ENCODE data around the gene SINHCAF. TPM values are rescaled to one million over a fixed set of nuclear protein-coding genes. Genes with fewer than 3 reads are reported as not detected.

The SINHCAF gene
- total and polyA plus RNA-seq, 4 donors: 2.3 to 10.3 (median 4.9) TPM

DNA sequence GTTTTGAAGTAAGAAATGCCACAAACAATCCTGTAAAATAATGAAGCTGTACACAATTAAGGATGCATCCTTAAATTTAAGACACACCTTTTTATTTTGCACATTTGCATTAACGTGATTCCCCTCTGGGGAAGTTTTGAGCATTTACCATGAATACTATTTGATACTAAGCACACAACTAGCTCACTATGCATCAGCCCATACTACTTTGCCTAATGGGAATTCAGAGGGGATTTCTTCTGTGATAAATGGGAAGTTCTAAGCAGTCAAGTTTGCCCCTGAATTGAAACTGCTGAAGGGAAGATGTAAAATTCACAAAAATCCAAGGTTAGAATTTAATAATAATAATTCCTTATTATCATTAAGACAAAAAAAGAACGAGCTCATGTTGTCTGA lies 27.4 kb downstream of the SINHCAF start (continued):
- TF ChIP-seq, protein P1, sequence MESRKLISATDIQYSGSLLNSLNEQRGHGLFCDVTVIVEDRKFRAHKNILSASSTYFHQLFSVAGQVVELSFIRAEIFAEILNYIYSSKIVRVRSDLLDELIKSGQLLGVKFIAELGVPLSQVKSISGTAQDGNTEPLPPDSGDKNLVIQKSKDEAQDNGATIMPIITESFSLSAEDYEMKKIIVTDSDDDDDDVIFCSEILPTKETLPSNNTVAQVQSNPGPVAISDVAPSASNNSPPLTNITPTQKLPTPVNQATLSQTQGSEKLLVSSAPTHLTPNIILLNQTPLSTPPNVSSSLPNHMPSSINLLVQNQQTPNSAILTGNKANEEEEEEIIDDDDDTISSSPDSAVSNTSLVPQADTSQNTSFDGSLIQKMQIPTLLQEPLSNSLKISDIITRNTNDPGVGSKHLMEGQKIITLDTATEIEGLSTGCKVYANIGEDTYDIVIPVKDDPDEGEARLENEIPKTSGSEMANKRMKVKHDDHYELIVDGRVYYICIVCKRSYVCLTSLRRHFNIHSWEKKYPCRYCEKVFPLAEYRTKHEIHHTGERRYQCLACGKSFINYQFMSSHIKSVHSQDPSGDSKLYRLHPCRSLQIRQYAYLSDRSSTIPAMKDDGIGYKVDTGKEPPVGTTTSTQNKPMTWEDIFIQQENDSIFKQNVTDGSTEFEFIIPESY (IDR thresholded peaks at IDR 0.05): no peak
- TF ChIP-seq, protein P2, sequence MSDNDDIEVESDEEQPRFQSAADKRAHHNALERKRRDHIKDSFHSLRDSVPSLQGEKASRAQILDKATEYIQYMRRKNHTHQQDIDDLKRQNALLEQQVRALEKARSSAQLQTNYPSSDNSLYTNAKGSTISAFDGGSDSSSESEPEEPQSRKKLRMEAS (IDR thresholded peaks at IDR 0.05): no peak
- TF ChIP-seq FOXA2 (IDR thresholded peaks at IDR 0.05) (no peak), NR2F2 (IDR thresholded peaks at IDR 0.05) (no peak), GABPA (IDR thresholded peaks at IDR 0.05 in 1 of 2, conservative IDR thresholded peaks at IDR 0.05 in 1 of 2) (no peak)
- TF ChIP-seq, protein P3, sequence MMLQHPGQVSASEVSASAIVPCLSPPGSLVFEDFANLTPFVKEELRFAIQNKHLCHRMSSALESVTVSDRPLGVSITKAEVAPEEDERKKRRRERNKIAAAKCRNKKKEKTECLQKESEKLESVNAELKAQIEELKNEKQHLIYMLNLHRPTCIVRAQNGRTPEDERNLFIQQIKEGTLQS (IDR thresholded peaks at IDR 0.05): no peak

DNA sequence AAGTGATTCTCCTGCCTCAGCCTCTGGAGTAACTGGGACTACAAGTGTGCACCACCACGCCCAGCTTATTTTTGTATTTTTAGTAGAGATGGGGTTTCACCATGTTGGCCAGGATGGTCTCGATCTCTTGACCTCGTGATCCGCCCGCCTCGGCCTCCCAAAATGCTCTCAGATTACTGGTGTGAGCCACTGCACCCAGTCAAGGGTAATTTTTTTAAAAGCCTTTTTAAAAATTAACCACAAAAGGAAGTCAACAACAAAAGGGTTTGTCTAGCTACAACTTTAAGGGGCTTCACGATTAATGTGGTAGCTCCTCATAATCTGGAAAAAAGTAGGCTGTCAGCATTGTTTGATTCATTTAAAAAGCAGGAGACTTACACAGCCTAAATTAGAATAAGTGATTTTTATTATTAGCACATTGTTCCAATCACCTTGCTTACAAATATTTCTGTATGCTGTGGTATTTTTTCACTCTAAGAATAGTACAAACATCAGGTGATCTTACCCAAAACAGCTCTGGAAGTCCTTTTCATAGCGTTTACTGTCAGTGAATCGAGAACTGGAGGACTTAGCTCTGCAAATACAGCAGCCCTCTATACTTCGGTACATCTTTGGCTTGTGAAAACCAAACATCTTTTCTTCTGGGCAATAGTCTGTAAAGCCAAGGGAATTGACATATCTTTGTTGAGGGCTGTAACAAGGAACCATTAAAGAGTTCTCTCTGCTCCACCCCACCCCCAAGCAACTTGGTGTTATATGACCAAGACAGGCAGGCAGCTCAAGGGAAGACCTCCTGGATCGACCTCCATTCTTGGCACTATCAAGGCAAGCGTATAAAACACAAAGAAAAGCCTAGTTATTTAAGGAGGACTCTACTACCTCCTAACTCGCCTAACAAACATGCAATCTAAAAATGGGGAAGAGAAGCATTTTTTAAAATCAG lies 28.1 kb downstream of the SINHCAF start:
- Histone ChIP-seq H3K36me3 (ENCODE audit: control insufficient read depth in 4 of 4, insufficient read depth in 3 of 4, low read depth in 1 of 4, low read length in 3 of 4) (peaks cover 0 to 4% (median 3%) of the 10 kb centered on the region in 4 donors), H3K27ac (ENCODE audit: low read depth in 1 of 2, low read length in 2 of 2) (no peak overlapping the region)
- 92% methylated on average over 13 of the region's 13 CpGs for WGBS

More for the DNA sequence above, 28.1 kb downstream of the SINHCAF start:
- no peaks in the 10 kb centered on the region for H3K27me3 ChIP-seq (ENCODE audit: control insufficient read depth in 4 of 4, insufficient read depth in 4 of 4, low read length in 3 of 4)
- H3K4me1 ChIP-seq (ENCODE audit: control insufficient read depth in 4 of 4, insufficient read depth in 4 of 4, low read length in 3 of 4): no peaks in the 10 kb centered on the region
- no peaks in the 10 kb centered on the region for H3K9me3 ChIP-seq (ENCODE audit: control insufficient read depth in 4 of 4, low read length in 3 of 4)
- DNase-seq (ENCODE audit: low spot score): no peak
- no peak overlapping the region for H3K4me3 ChIP-seq (ENCODE audit: low read depth in 1 of 3, low read length in 3 of 3)
- TF ChIP-seq FOXA2 (IDR thresholded peaks at IDR 0.05) (no peak), NR2F2 (IDR thresholded peaks at IDR 0.05) (no peak), TAF1 (conservative IDR thresholded peaks at IDR 0.05) (no peak), HNF4A (conservative IDR thresholded peaks at IDR 0.05) (no peak)
- TF ChIP-seq, protein P4, sequence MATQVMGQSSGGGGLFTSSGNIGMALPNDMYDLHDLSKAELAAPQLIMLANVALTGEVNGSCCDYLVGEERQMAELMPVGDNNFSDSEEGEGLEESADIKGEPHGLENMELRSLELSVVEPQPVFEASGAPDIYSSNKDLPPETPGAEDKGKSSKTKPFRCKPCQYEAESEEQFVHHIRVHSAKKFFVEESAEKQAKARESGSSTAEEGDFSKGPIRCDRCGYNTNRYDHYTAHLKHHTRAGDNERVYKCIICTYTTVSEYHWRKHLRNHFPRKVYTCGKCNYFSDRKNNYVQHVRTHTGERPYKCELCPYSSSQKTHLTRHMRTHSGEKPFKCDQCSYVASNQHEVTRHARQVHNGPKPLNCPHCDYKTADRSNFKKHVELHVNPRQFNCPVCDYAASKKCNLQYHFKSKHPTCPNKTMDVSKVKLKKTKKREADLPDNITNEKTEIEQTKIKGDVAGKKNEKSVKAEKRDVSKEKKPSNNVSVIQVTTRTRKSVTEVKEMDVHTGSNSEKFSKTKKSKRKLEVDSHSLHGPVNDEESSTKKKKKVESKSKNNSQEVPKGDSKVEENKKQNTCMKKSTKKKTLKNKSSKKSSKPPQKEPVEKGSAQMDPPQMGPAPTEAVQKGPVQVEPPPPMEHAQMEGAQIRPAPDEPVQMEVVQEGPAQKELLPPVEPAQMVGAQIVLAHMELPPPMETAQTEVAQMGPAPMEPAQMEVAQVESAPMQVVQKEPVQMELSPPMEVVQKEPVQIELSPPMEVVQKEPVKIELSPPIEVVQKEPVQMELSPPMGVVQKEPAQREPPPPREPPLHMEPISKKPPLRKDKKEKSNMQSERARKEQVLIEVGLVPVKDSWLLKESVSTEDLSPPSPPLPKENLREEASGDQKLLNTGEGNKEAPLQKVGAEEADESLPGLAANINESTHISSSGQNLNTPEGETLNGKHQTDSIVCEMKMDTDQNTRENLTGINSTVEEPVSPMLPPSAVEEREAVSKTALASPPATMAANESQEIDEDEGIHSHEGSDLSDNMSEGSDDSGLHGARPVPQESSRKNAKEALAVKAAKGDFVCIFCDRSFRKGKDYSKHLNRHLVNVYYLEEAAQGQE (IDR thresholded peaks at IDR 0.05): no peak
- TF ChIP-seq, protein P5, sequence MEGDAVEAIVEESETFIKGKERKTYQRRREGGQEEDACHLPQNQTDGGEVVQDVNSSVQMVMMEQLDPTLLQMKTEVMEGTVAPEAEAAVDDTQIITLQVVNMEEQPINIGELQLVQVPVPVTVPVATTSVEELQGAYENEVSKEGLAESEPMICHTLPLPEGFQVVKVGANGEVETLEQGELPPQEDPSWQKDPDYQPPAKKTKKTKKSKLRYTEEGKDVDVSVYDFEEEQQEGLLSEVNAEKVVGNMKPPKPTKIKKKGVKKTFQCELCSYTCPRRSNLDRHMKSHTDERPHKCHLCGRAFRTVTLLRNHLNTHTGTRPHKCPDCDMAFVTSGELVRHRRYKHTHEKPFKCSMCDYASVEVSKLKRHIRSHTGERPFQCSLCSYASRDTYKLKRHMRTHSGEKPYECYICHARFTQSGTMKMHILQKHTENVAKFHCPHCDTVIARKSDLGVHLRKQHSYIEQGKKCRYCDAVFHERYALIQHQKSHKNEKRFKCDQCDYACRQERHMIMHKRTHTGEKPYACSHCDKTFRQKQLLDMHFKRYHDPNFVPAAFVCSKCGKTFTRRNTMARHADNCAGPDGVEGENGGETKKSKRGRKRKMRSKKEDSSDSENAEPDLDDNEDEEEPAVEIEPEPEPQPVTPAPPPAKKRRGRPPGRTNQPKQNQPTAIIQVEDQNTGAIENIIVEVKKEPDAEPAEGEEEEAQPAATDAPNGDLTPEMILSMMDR (IDR thresholded peaks at IDR 0.05; ENCODE audit: low read depth, low read length, missing input control): no peak
- H3K9ac ChIP-seq (ENCODE audit: low read depth in 1 of 2, low read length in 2 of 2): no peak overlapping the region

Data from liver (tissue), 9 donors.